Karpas-422 (cell line): ENCODE data around the gene CLDN19. TPM values are rescaled to one million over a fixed set of nuclear protein-coding genes. Genes with fewer than 3 reads are reported as not detected.

Source experiments
- total RNA-seq: library from RNA; depleted of rRNA; stranded (reverse); fragments of >200 nt; shearing (Covaris generic); gene quantifications from 2 replicates; pipeline ENCODE4 v1.2.3, GENCODE V29; 2014; ENCODE audit warnings: low replicate concordance; rRNA removed

CLDN19 gene
- total RNA-seq, 1 experiment from 2014 or later, result not detected

Other genes starting within 250 kb of the CLDN19 start
- 42.1 and 53.0 TPM in 2 replicates for gene PPIH, start 81.8 kb downstream of the CLDN19 start, total RNA-seq
- 652 and 1,200 TPM in 2 replicates for gene YBX1, start 57.8 kb downstream of the CLDN19 start, total RNA-seq
- 18.1 and 49.1 TPM in 2 replicates for gene P3H1, start 26.8 kb upstream of the CLDN19 start, total RNA-seq
- 5.5 and 12.2 TPM in 2 replicates for gene C1orf50, start 27.0 kb upstream of the CLDN19 start, total RNA-seq
- gene TMEM269, start 44.8 kb upstream of the CLDN19 start, total RNA-seq, result not detected in 2 replicates
- 0.54 and 1.6 TPM in 2 replicates for gene ERMAP, start 76.9 kb upstream of the CLDN19 start, total RNA-seq
- 18.2 and 45.4 TPM in 2 replicates for gene SVBP, start 77.2 kb upstream of the CLDN19 start, total RNA-seq
- 15.4 and 18.3 TPM in 2 replicates for gene ZNF691, start 106.4 kb upstream of the CLDN19 start, total RNA-seq
- gene SLC2A1, start 218.6 kb upstream of the CLDN19 start, total RNA-seq, result 72.2 and 83.8 TPM in 2 replicates